ENCODE measurements around the gene ABHD14A. TPM values are rescaled to one million over a fixed set of nuclear protein-coding genes. Genes with fewer than 3 reads are reported as not detected.

Gene ABHD14A
- total and polyA plus RNA-seq, 2 of the 13 experiments (the other 11 are each of a cell fraction or from before 2014, with no cell fraction given) = 29.5 to 46.9 TPM

- TF ChIP-seq ZNF710 (CRISPR knock-in tag; IDR thresholded peaks at IDR 0.05; ENCODE audit: borderline replicate concordance) (no peak), SALL1 (CRISPR knock-in tag; IDR thresholded peaks at IDR 0.05) (peak; percentile 81), ZNF788 (CRISPR knock-in tag; IDR thresholded peaks at IDR 0.05; ENCODE audit: borderline replicate concordance) (peak; percentile 59; the same call in 1 of the 2 replicates), EP300 (IDR thresholded peaks at IDR 0.05; ENCODE audit: low read depth in 2 of 2, low read length in 2 of 2) (peak; percentile 61; a peak in 1 of 4 replicates), EP300 (CRISPR knock-in tag; IDR thresholded peaks at IDR 0.05; ENCODE audit: borderline replicate concordance) (no peak; the same call in 1 of the 2 replicates), ZNF512 (CRISPR knock-in tag; IDR thresholded peaks at IDR 0.05) (no peak), ZNF280B (CRISPR knock-in tag; IDR thresholded peaks at IDR 0.05; ENCODE audit: borderline replicate concordance) (no peak), ZBTB42 (CRISPR knock-in tag; IDR thresholded peaks at IDR 0.05) (0 out of 2 replicates have a peak, but pooled peaks have one; percentile 8), ZNF557 (CRISPR knock-in tag; IDR thresholded peaks at IDR 0.05) (no peak), POLR2AphosphoS5 (IDR thresholded peaks at IDR 0.05; ENCODE audit: low read depth, low read length) (no peak), AFF4 (CRISPR knock-in tag; IDR thresholded peaks at IDR 0.05) (0 out of 2 replicates have a peak, but pooled peaks have one; percentile 49), RARG (CRISPR knock-in tag; IDR thresholded peaks at IDR 0.05; ENCODE audit: low read depth) (no peak), ZNF558 (CRISPR knock-in tag; IDR thresholded peaks at IDR 0.05; ENCODE audit: borderline replicate concordance) (no peak; the same call in 1 of the 2 replicates), ZFYVE20 (CRISPR knock-in tag; IDR thresholded peaks at IDR 0.05; ENCODE audit: borderline replicate concordance, low read depth) (no peak), CCAR2 (optimal IDR thresholded peaks at IDR 0.05; ENCODE audit: low read depth, low read length) (no peak), ZNF33B (CRISPR knock-in tag; IDR thresholded peaks at IDR 0.05) (no peak), AGO2 (optimal IDR thresholded peaks at IDR 0.05; ENCODE audit: low read depth, low read length) (no peak), BCL3 (CRISPR knock-in tag; IDR thresholded peaks at IDR 0.05) (no peak), ZNF20 (CRISPR knock-in tag; IDR thresholded peaks at IDR 0.05) (no peak)
Observed at GRCh38 chr3:51982352-51982837, 7.5 kb downstream of the ABHD14A start (continued).

All from HepG2 (cell line).